ENCODE results near the gene TPRX1. TPM values are rescaled to one million over a fixed set of nuclear protein-coding genes. Genes with fewer than 3 reads are reported as not detected.

The TPRX1 gene
- polyA plus RNA-seq, 3 donors, result not detected

- no peak overlapping the region for H3K4me3 ChIP-seq (replicated peaks in 1 of 3; ENCODE audit: low read depth in 2 of 3, low read length in 3 of 3)
- H3K36me3 ChIP-seq (replicated peaks in 1 of 2; ENCODE audit: control insufficient read depth in 1 of 2, insufficient read depth in 2 of 2, low read length in 2 of 2), result peaks cover 19 to 27% of the 10 kb centered on the region in 2 donors
- no peak for DNase-seq
- H3K27me3 Mint-ChIP-seq (ENCODE audit: low read depth in 3 of 3), result peaks cover 0 to 1% (median 0%) of the 10 kb centered on the region in 3 donors
- H3K4me1 Mint-ChIP-seq, result no peaks in the 10 kb centered on the region
- H3K27ac Mint-ChIP-seq, result no peak overlapping the region
- H3K4me3 Mint-ChIP-seq, result no peak overlapping the region
- H3K4me1 ChIP-seq (ENCODE audit: control insufficient read depth in 1 of 2, insufficient read depth in 2 of 2, low read length in 2 of 2), result no peaks in the 10 kb centered on the region
- no peaks in the 10 kb centered on the region for H3K27me3 ChIP-seq (ENCODE audit: control insufficient read depth in 2 of 2, insufficient read depth in 2 of 2, low read length in 2 of 2)
- H2AFZ ChIP-seq (ENCODE audit: insufficient read depth, low read depth, low read length, poor library complexity, severe bottlenecking), result no peak overlapping the region
- H3K4me2 ChIP-seq (replicated peaks; ENCODE audit: extremely low read depth, low read length, poor library complexity, severe bottlenecking), result no peak overlapping the region
- no peaks in the 10 kb centered on the region for H3K9me3 ChIP-seq (replicated peaks in 1 of 2; ENCODE audit: control insufficient read depth in 1 of 2, insufficient read depth in 1 of 2, low read length in 2 of 2)
- H3K36me3 Mint-ChIP-seq, result peaks cover 29 to 38% of the 10 kb centered on the region in 2 donors
- H3K9me3 Mint-ChIP-seq, result peaks cover 0 to 8% (median 4%) of the 10 kb centered on the region in 7 donors
- H3K79me2 ChIP-seq (ENCODE audit: insufficient read depth, low read length), result no peaks in the 10 kb centered on the region
- no peaks in the 10 kb centered on the region for H4K20me1 ChIP-seq (ENCODE audit: insufficient read depth, low read length)
- 90% methylated on average over 2 of the region's 5 CpGs for WGBS (ENCODE audit: insufficient coverage)
- H3K27ac ChIP-seq (ENCODE audit: low read depth in 1 of 2, low read length in 2 of 2), result no peak overlapping the region
- intact Hi-C loops (cut with micrococcal nuclease), result no loop called here
- no peak overlapping the region for H3K9ac ChIP-seq (ENCODE audit: insufficient read depth, low read length, poor library complexity, severe bottlenecking)
- no peak for TF ChIP-seq CTCF (IDR thresholded peaks at IDR 0.05)
Observed at GRCh38 chr19:47761566-47761965, 42.8 kb downstream of the TPRX1 start.

GRCh38 chr19:47760632-47760999, 43.7 kb downstream of the TPRX1 start:
- Mint-ChIP-seq H3K36me3 (peaks cover 36 to 47% of the 10 kb centered on the region in 2 donors), H3K4me3 (no peak overlapping the region), H3K27ac (no peak overlapping the region), H3K4me1 (no peaks in the 10 kb centered on the region), H3K27me3 (ENCODE audit: low read depth in 3 of 3) (peaks cover 0 to 1% (median 0%) of the 10 kb centered on the region in 3 donors), H3K9me3 (peaks cover 0 to 8% (median 4%) of the 10 kb centered on the region in 7 donors)
- H3K27ac ChIP-seq (ENCODE audit: low read depth in 1 of 2, low read length in 2 of 2), result no peak overlapping the region
- H3K79me2 ChIP-seq (ENCODE audit: insufficient read depth, low read length), result no peaks in the 10 kb centered on the region
- intact Hi-C loops (cut with micrococcal nuclease), result no loop called here
- H3K4me1 ChIP-seq (ENCODE audit: control insufficient read depth in 1 of 2, insufficient read depth in 2 of 2, low read length in 2 of 2), result no peaks in the 10 kb centered on the region
- no peak for DNase-seq
- H3K36me3 ChIP-seq (replicated peaks in 1 of 2; ENCODE audit: control insufficient read depth in 1 of 2, insufficient read depth in 2 of 2, low read length in 2 of 2), result peaks cover 28 to 37% of the 10 kb centered on the region in 2 donors
- no peak overlapping the region for H3K4me3 ChIP-seq (replicated peaks in 1 of 3; ENCODE audit: low read depth in 2 of 3, low read length in 3 of 3)
- H3K4me2 ChIP-seq (replicated peaks; ENCODE audit: extremely low read depth, low read length, poor library complexity, severe bottlenecking), result no peak overlapping the region
- H4K20me1 ChIP-seq (ENCODE audit: insufficient read depth, low read length), result peaks cover 5% of the 10 kb centered on the region
- H2AFZ ChIP-seq (ENCODE audit: insufficient read depth, low read depth, low read length, poor library complexity, severe bottlenecking), result no peak overlapping the region
- no peaks in the 10 kb centered on the region for H3K27me3 ChIP-seq (ENCODE audit: control insufficient read depth in 2 of 2, insufficient read depth in 2 of 2, low read length in 2 of 2)
- TF ChIP-seq CTCF (IDR thresholded peaks at IDR 0.05), result no peak
- H3K9ac ChIP-seq (ENCODE audit: insufficient read depth, low read length, poor library complexity, severe bottlenecking), result no peak overlapping the region
- no peaks in the 10 kb centered on the region for H3K9me3 ChIP-seq (replicated peaks in 1 of 2; ENCODE audit: control insufficient read depth in 1 of 2, insufficient read depth in 1 of 2, low read length in 2 of 2)
- whole genome bisulfite sequencing (ENCODE audit: insufficient coverage), result 80% methylated on average over 5 of the region's 5 CpGs
